Breast epithelium (tissue), 4 donors: ENCODE measurements around the gene MARK3. TPM values are rescaled to one million over a fixed set of nuclear protein-coding genes. Genes with fewer than 3 reads are reported as not detected.
A peak's percentile ranks its signal among the peaks of the same experiment; 100 is the strongest.

ENCODE experiments used
- DNase-seq, 2 donors: peaks; one replicate each; pipeline ENCODE4 v3.0.0-alpha.2; 2019; ENCODE audit warnings: low spot score in 2 of 2
- H3K27ac ChIP-seq, 2 donors: fragments of 200-600 bp; sonication (generic) in 1 of 2; one replicate each; pipeline ENCODE4 v1.5.1; 2016 to 2019; ENCODE audit warnings: mild to moderate bottlenecking in 1 of 2
- H3K27me3 ChIP-seq, 2 donors: fragments of 200-600 bp; sonication (generic) in 1 of 2; one replicate each; pipeline versions ENCODE4 v1.5.1 to v1.6.0; 2017 to 2019; ENCODE audit warnings: control low read depth in 1 of 2, mild to moderate bottlenecking in 1 of 2
- H3K36me3 ChIP-seq: fragments of 200-600 bp; one replicate; pipeline ENCODE4 v1.5.1; 2019
- H3K4me1 ChIP-seq, 2 donors: fragments of 200-600 bp; sonication (generic); one replicate each; pipeline ENCODE4 v1.5.1; 2016 to 2019; ENCODE audit warnings: control low read depth in 1 of 2
- H3K4me3 ChIP-seq, 3 donors: fragments of 200-600 bp; sonication (generic); 1 replicate in 2 of 3; 2 replicates in 1 of 3; pipeline ENCODE4 v1.5.1; 2016 to 2019; ENCODE audit warnings: mild to moderate bottlenecking in 3 of 3, moderate library complexity in 2 of 3
- H3K9me3 ChIP-seq, 2 donors: fragments of 200-600 bp; sonication (generic) in 1 of 2; one replicate each; pipeline ENCODE4 v1.5.1; 2016 to 2019; ENCODE audit warnings: control low read depth in 1 of 2
- CTCF ChIP-seq, 3 donors: fragments of 450-650 bp; IDR thresholded peaks; one replicate each; pipeline ENCODE4 v1.5.1; 2016 to 2017; ENCODE audit warnings: antibody characterized with exemption in 3 of 3, mild to moderate bottlenecking in 3 of 3, moderate library complexity in 3 of 3
- POLR2A ChIP-seq: fragments of 450-650 bp; IDR thresholded peaks from one replicate; pipeline ENCODE4 v1.6.1; 2016; ENCODE audit warnings: antibody characterized with exemption, mild to moderate bottlenecking, moderate library complexity
- POLR2AphosphoS5 ChIP-seq, 3 donors: sonication (generic); formaldehyde crosslinking; IDR thresholded peaks; one replicate each; pipeline ENCODE4 v1.6.1; 2017; ENCODE audit warnings: antibody characterized with exemption in 3 of 3
- intact Hi-C: fragments of 100-400 bp; cut with DNase I; formaldehyde crosslinking; loops from one replicate; pipeline ENCODE4 v1.15.1; 2023; ENCODE audit warnings: low total_unique reads
- total RNA-seq, 3 donors: library from RNA; depleted of rRNA; stranded (reverse); fragments of >200 nt; gene quantifications; one replicate each; pipeline ENCODE4 v1.1.0, GENCODE V29; 2016

MARK3 gene
- total RNA-seq, 3 donors from 2014 or later = 70.2 to 107 (median 87.5) TPM

GRCh38 chr14:103512701-103513611 lies 127.7 kb downstream of the MARK3 start:
- Histone ChIP-seq H3K4me3 (no peak overlapping the region), H3K36me3 (no peaks in the 10 kb centered on the region), H3K4me1 (peaks cover 4 to 13% of the 10 kb centered on the region in 2 donors), H3K27me3 (no peaks in the 10 kb centered on the region), H3K9me3 (no peaks in the 10 kb centered on the region), H3K27ac (peak overlapping the region; percentile 82 to 90)
- TF ChIP-seq CTCF (IDR thresholded peaks at IDR 0.05) (no peak), POLR2A (no peak), POLR2AphosphoS5 (IDR thresholded peaks at IDR 0.05) (no peak)
- intact Hi-C loops = no loop called here
- DNase-seq = peak; percentile 66 to 95

GRCh38 chr14:103514596-103515421 lies 129.6 kb downstream of the MARK3 start:
- Histone ChIP-seq H3K36me3 (no peaks in the 10 kb centered on the region), H3K27me3 (no peaks in the 10 kb centered on the region), H3K9me3 (no peaks in the 10 kb centered on the region), H3K4me3 (no peak overlapping the region), H3K4me1 (peaks cover 4 to 13% of the 10 kb centered on the region in 2 donors), H3K27ac (no peak overlapping the region)
- DNase-seq = peak in 1 of 2 donors; percentile 34
- TF ChIP-seq POLR2AphosphoS5 (IDR thresholded peaks at IDR 0.05) (no peak), POLR2A (no peak), CTCF (IDR thresholded peaks at IDR 0.05) (no peak)
- intact Hi-C loops = no loop called here

GRCh38 chr14:103516426-103517173 lies 131.4 kb downstream of the MARK3 start:
- intact Hi-C loops = no loop called here
- Histone ChIP-seq H3K4me1 (peaks cover 4 to 13% of the 10 kb centered on the region in 2 donors), H3K9me3 (no peaks in the 10 kb centered on the region), H3K27ac (no peak overlapping the region), H3K27me3 (no peaks in the 10 kb centered on the region), H3K36me3 (no peaks in the 10 kb centered on the region), H3K4me3 (no peak overlapping the region)
- TF ChIP-seq POLR2AphosphoS5 (IDR thresholded peaks at IDR 0.05) (no peak), CTCF (IDR thresholded peaks at IDR 0.05) (no peak)
- peak in 1 of 2 donors; percentile 37 for DNase-seq

- H3K27ac ChIP-seq = no peak overlapping the region
- H3K27me3 ChIP-seq = no peaks in the 10 kb centered on the region
- TF ChIP-seq POLR2A (no peak), CTCF (IDR thresholded peaks at IDR 0.05) (no peak), POLR2AphosphoS5 (IDR thresholded peaks at IDR 0.05) (no peak)
- H3K4me1 ChIP-seq = peaks cover 4 to 13% of the 10 kb centered on the region in 2 donors
- DNase-seq = no peak
- no peaks in the 10 kb centered on the region for H3K36me3 ChIP-seq
- intact Hi-C loops = no loop called here
- no peaks in the 10 kb centered on the region for H3K9me3 ChIP-seq
- H3K4me3 ChIP-seq = no peak overlapping the region
These were observed 132.0 kb downstream of the MARK3 start for GRCh38 chr14:103517174-103517566.
